K562 (cell line): ENCODE results near the gene STK26. TPM values are rescaled to one million over a fixed set of nuclear protein-coding genes. Genes with fewer than 3 reads are reported as not detected.
A peak's percentile ranks its signal among the peaks of the same experiment; 100 is the strongest.

Experiments used
- FOSL1 ChIP-seq: fragments of 200-800 bp; sonication (Bioruptor generic); conservative IDR thresholded peaks from 2 replicates; pipeline ENCODE4 v1.6.1; 2016; ENCODE audit warnings: missing genetic modification characterization, missing compliant biosample characterization
- HDAC1 ChIP-seq, 2 experiments: fragments of 450-650 bp; IDR thresholded peaks; 2 replicates each; pipeline ENCODE4 v1.6.1; 2016 to 2017; ENCODE audit warnings: inconsistent platforms in 1 of 2, mild to moderate bottlenecking in 1 of 2, moderate library complexity in 1 of 2
- NRF1 ChIP-seq, 2 experiments: fragments of 450-650 bp; IDR thresholded peaks in 1 of 2; conservative IDR thresholded peaks in 1 of 2; 2 replicates each; pipeline ENCODE4 v1.6.1; 2014; ENCODE audit warnings: mild to moderate bottlenecking in 2 of 2
- RFX7 ChIP-seq: fragments of 250-450 bp; sonication (Bioruptor Pico); IDR thresholded peaks from 2 replicates; pipeline ENCODE4 v1.5.1; 2021; ENCODE audit warnings: mild to moderate bottlenecking
- TCF3 ChIP-seq: sonication (generic); formaldehyde crosslinking; IDR thresholded peaks from 2 replicates; pipeline ENCODE4 v1.4.0; 2020; ENCODE audit warnings: mild to moderate bottlenecking, missing genetic modification reagents
- ZNF134 ChIP-seq: fragments of 250-450 bp; sonication (Bioruptor Pico); conservative IDR thresholded peaks from 2 replicates; pipeline ENCODE4 v1.4.0; 2020
- polyA plus RNA-seq, 8 experiments: library from polyadenylated mRNA; depleted of rRNA in 4 of 8; stranded (reverse) in 5 of 8; unstranded in 3 of 8; fragments of >200 nt; fragmentation: Nextera tagmentation in 2 of 8; fragmentation: Illumina TruSeq in 1 of 8; extraction: Ambion mirVana in 2 of 8; extraction: Trizol in 1 of 8; gene quantifications; 2 replicates each; pipeline versions ENCODE4 v1.2.1 to v1.2.3, GENCODE V29; 2011 to 2014; ENCODE audit warnings: inconsistent platforms in 1 of 8, missing spikeins in 1 of 8
- total RNA-seq, 7 experiments: library from RNA; depleted of rRNA in 6 of 7; stranded (reverse); fragments of >200 nt in 6 of 7; fragmentation: Illumina TruSeq in 2 of 7; extraction: Trizol in 2 of 7; gene quantifications; 2 replicates each; pipeline versions ENCODE4 v1.2.1 to v1.2.3, GENCODE V29; 2011 to 2021; ENCODE audit warnings: low replicate concordance in 1 of 7
- TF ChIP-seq, protein P1 (sequence below): IDR thresholded peaks from 2 replicates; pipeline ENCODE4 v1.6.1; 2012; ENCODE audit warnings: low read depth, low read length, improper control_type of control experiment, borderline replicate concordance
- TF ChIP-seq, protein P2 (sequence below): fragments of 250-450 bp; sonication (Bioruptor Pico); IDR thresholded peaks from 2 replicates; pipeline ENCODE4 v1.4.0; 2020
- TF ChIP-seq, protein P3 (sequence below): fragments of 450-650 bp; IDR thresholded peaks from 2 replicates; pipeline ENCODE4 v1.6.1; 2014; ENCODE audit warnings: low read depth, mild to moderate bottlenecking, moderate library complexity, borderline replicate concordance

STK26 gene
- total and polyA plus RNA-seq, 9 of the 15 experiments (the other 6 are each of a cell fraction or from before 2014, with no cell fraction given): 28.1 to 72.9 (median 50.1) TPM

DNA sequence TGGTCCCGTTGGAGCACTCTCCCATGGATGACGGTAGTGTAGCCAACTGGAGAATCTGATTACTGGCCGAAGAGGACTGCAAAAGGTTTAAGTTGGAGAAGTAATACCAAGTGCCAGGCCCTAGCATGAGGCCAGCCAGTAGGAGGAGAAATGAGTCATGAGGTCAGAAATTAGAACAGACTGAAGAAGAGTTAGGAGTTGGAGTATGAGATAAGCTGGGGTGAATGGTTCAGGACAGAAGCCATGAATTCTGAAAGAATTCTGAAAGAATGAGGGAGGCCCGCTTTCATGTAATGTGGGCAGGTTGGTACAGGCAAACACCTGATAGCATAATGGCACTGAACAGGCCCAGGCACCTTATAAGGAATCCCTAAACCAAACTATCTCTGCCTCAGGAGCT is 18.4 kb upstream of the STK26 start (continued):
- TF ChIP-seq, protein P1, sequence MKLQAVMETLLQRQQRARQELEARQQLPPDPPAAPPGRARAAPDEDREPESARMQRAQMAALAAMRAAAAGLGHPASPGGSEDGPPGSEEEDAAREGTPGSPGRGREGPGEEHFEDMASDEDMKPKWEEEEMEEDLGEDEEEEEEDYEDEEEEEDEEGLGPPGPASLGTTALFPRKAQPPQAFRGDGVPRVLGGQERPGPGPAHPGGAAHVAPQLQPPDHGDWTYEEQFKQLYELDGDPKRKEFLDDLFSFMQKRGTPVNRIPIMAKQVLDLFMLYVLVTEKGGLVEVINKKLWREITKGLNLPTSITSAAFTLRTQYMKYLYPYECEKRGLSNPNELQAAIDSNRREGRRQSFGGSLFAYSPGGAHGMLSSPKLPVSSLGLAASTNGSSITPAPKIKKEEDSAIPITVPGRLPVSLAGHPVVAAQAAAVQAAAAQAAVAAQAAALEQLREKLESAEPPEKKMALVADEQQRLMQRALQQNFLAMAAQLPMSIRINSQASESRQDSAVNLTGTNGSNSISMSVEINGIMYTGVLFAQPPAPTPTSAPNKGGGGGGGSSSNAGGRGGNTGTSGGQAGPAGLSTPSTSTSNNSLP: no peak
- no peak for TF ChIP-seq TCF3
- TF ChIP-seq, protein P2, sequence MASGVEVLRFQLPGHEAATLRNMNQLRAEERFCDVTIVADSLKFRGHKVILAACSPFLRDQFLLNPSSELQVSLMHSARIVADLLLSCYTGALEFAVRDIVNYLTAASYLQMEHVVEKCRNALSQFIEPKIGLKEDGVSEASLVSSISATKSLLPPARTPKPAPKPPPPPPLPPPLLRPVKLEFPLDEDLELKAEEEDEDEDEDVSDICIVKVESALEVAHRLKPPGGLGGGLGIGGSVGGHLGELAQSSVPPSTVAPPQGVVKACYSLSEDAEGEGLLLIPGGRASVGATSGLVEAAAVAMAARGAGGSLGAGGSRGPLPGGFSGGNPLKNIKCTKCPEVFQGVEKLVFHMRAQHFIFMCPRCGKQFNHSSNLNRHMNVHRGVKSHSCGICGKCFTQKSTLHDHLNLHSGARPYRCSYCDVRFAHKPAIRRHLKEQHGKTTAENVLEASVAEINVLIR (CRISPR knock-in tag): no peak
- no peak for TF ChIP-seq HDAC1 (IDR thresholded peaks at IDR 0.05)
- no peak for TF ChIP-seq NRF1 (conservative IDR thresholded peaks at IDR 0.05 in 1 of 2, IDR thresholded peaks at IDR 0.05 in 1 of 2)
- TF ChIP-seq, protein P3, sequence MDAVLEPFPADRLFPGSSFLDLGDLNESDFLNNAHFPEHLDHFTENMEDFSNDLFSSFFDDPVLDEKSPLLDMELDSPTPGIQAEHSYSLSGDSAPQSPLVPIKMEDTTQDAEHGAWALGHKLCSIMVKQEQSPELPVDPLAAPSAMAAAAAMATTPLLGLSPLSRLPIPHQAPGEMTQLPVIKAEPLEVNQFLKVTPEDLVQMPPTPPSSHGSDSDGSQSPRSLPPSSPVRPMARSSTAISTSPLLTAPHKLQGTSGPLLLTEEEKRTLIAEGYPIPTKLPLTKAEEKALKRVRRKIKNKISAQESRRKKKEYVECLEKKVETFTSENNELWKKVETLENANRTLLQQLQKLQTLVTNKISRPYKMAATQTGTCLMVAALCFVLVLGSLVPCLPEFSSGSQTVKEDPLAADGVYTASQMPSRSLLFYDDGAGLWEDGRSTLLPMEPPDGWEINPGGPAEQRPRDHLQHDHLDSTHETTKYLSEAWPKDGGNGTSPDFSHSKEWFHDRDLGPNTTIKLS: no peak
- peak; percentile 84 for TF ChIP-seq FOSL1 (tag)
- TF ChIP-seq RFX7 (CRISPR knock-in tag): no peak
- no peak for TF ChIP-seq ZNF134
